GM21447 (cell line): Measurements from ENCODE around the gene NLRP6.

Experiments
- ATAC-seq: cut with Tn5 transposase; IDR thresholded peaks from one replicate; pipeline ENCODE4 v1.9.1; 2021; ENCODE audit not compliant: unreplicated experiment

Gene NLRP6

GRCh38 chr11:292211-293121 lies 14.3 kb downstream of the NLRP6 start:
- no peak for ATAC-seq

- ATAC-seq: no peak
These were observed 15.2 kb downstream of the NLRP6 start for GRCh38 chr11:293271-293851.

- ATAC-seq: no peak
These were observed 15.8 kb downstream of the NLRP6 start for GRCh38 chr11:293852-294661.

GRCh38 chr11:294780-295179 lies 16.6 kb downstream of the NLRP6 start:
- ATAC-seq: no peak

- ATAC-seq: no peak
These were observed 17.4 kb downstream of the NLRP6 start for GRCh38 chr11:295351-296170.

- no peak for ATAC-seq
These were observed 18.2 kb downstream of the NLRP6 start for GRCh38 chr11:296171-297050.

- ATAC-seq: no peak
These were observed 18.9 kb downstream of the NLRP6 start for GRCh38 chr11:297051-297585.

GRCh38 chr11:297586-298405 lies 19.6 kb downstream of the NLRP6 start:
- no peak for ATAC-seq

GRCh38 chr11:298406-299065 lies 20.3 kb downstream of the NLRP6 start:
- ATAC-seq: no peak

GRCh38 chr11:299081-299891 lies 21.1 kb downstream of the NLRP6 start, which contains the start of gene IFITM5:
IFITM5 (minus strand) TSS chr11:299526; CDS start chr11:299490, 36 bp downstream.
- no peak for ATAC-seq

GRCh38 chr11:299951-300735 lies 21.9 kb downstream of the NLRP6 start:
- ATAC-seq: no peak

GRCh38 chr11:303363-303762 lies 25.2 kb downstream of the NLRP6 start:
- ATAC-seq: no peak

GRCh38 chr11:304061-304506 lies 25.9 kb downstream of the NLRP6 start:
- ATAC-seq: no peak

- no peak for ATAC-seq
These were observed 27.0 kb downstream of the NLRP6 start for GRCh38 chr11:304915-305843.

GRCh38 chr11:305844-306211 lies 27.6 kb downstream of the NLRP6 start:
- ATAC-seq: no peak
